Ascending aorta (tissue), 2 donors: ENCODE results near the gene CDC37. TPM values are rescaled to one million over a fixed set of nuclear protein-coding genes. Genes with fewer than 3 reads are reported as not detected.

Source experiments
- DNase-seq, 2 donors: peaks; one replicate each; pipeline ENCODE4 v3.0.0-alpha.2; 2019; ENCODE audit warnings: low spot score in 2 of 2
- H3K27ac ChIP-seq, 2 donors: fragments of 200-600 bp; sonication (generic); one replicate each; pipeline ENCODE4 v1.5.1; 2016 to 2017; ENCODE audit warnings: mild to moderate bottlenecking in 1 of 2
- H3K27me3 ChIP-seq: fragments of 200-600 bp; sonication (generic); one replicate; pipeline ENCODE4 v1.5.1; 2017
- H3K36me3 ChIP-seq, 2 donors: fragments of 200-600 bp; sonication (generic); one replicate each; pipeline ENCODE4 v1.5.1; 2016
- H3K4me1 ChIP-seq, 2 donors: fragments of 200-600 bp; sonication (generic); one replicate each; pipeline ENCODE4 v1.5.1; 2016 to 2017; ENCODE audit warnings: mild to moderate bottlenecking in 1 of 2
- H3K4me3 ChIP-seq, 2 donors: fragments of 200-600 bp; sonication (generic); one replicate each; pipeline ENCODE4 v1.5.1; 2016 to 2017; ENCODE audit warnings: mild to moderate bottlenecking in 1 of 2
- H3K9me3 ChIP-seq, 2 donors: fragments of 200-600 bp; sonication (generic); one replicate each; pipeline ENCODE4 v1.5.1; 2016
- CTCF ChIP-seq, 3 experiments: fragments of 200-600 bp in 2 of 3; fragments of 450-650 bp in 1 of 3; sonication (generic) in 2 of 3; IDR thresholded peaks; one replicate each; pipeline ENCODE4 v1.5.1; 2016 to 2019; ENCODE audit warnings: antibody characterized with exemption in 3 of 3, mild to moderate bottlenecking in 1 of 3, moderate library complexity in 1 of 3
- intact Hi-C: fragments of 100-400 bp; cut with DNase I; formaldehyde crosslinking; loops from one replicate; pipeline ENCODE4 v1.15.1; 2023
- total RNA-seq: library from RNA; depleted of rRNA; stranded (reverse); fragments of >200 nt; gene quantifications from one replicate; pipeline ENCODE4 v1.1.0, GENCODE V29; 2016

The CDC37 gene
- total RNA-seq, 1 donor from 2014 or later: 183 TPM

DNA sequence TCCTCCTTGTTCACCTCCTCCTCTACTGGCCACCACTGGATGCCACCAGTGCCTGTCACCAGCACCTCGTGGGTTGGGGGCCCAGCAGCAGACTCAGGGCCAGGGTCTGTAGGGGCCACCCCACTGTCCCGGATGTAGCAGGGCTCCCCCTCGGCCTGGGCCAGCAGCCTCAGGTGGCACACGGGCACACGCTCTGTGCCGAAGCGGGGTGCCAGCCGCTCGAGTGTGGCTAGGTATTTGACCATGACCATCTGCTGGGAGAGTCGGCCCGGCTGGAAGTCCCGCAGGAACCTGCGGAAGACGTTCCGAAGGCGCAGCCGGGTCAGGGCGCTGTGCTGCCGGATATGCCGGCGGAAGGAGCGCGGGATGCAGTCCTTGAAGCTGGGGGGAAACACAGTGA, 37.8 kb downstream of the CDC37 start:
- Histone ChIP-seq H3K9me3 (no peaks in the 10 kb centered on the region), H3K27me3 (no peaks in the 10 kb centered on the region), H3K36me3 (peaks cover 73 to 88% of the 10 kb centered on the region in 2 donors), H3K4me3 (no peak overlapping the region), H3K27ac (no peak overlapping the region), H3K4me1 (no peaks in the 10 kb centered on the region)
- intact Hi-C loops: no loop called here
- no peak for DNase-seq
- no peak for TF ChIP-seq CTCF (IDR thresholded peaks at IDR 0.05)

DNA sequence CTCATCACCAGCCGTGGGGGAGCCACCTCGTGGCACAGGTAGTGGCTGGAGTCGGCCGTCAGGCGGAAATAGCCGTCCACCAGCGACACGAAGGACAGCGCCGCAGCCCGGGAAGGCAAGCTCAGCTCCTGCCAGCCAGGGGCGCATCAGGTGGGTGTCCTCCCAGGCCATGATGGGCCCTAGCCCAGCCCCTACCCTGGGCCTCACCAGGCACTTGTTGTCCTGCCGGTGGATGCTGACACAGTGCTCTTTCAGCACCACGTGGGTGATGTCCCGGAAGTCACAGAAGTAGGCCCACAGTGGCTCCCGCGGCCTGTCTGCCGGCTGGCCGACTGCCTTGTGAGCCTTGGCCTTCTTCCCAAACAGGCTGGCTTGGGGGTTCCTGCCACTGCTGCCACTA, 38.7 kb downstream of the CDC37 start:
- DNase-seq: no peak
- no peak overlapping the region for H3K27ac ChIP-seq
- H3K27me3 ChIP-seq: no peaks in the 10 kb centered on the region
- H3K9me3 ChIP-seq: no peaks in the 10 kb centered on the region
- H3K4me1 ChIP-seq: no peaks in the 10 kb centered on the region
- intact Hi-C loops: no loop called here
- no peak overlapping the region for H3K4me3 ChIP-seq
- no peak for TF ChIP-seq CTCF (IDR thresholded peaks at IDR 0.05)
- peaks cover 71 to 91% of the 10 kb centered on the region in 2 donors for H3K36me3 ChIP-seq

DNA sequence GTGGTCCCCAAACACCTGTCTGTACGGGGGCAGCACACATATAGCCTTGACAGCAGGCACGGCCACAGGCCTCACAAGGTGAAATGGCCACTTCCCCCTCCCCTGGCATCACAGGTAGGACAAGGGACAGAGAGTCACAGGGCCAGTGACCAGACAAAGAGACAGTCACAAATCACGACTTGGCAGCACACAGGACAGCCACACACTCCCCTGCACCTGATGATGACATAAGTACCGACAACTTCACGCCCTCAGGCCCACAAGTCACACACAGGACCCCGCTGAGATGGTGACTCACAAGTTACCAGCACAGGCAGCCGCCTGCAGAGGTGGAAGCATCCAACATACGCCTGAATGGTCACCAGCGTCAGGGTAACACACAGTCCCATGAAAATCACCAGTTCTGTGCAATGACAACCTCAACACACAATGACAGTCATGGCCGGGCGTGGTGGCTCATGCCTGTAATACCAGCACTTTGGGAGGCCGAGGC, 39.5 kb downstream of the CDC37 start:
- Histone ChIP-seq H3K9me3 (no peaks in the 10 kb centered on the region), H3K27me3 (no peaks in the 10 kb centered on the region), H3K27ac (no peak overlapping the region), H3K4me3 (no peak overlapping the region), H3K36me3 (peaks cover 73 to 89% of the 10 kb centered on the region in 2 donors), H3K4me1 (no peaks in the 10 kb centered on the region)
- no peak for TF ChIP-seq CTCF (IDR thresholded peaks at IDR 0.05)
- no peak for DNase-seq
- intact Hi-C loops: no loop called here

- Histone ChIP-seq H3K4me1 (no peaks in the 10 kb centered on the region), H3K27ac (no peak overlapping the region), H3K9me3 (no peaks in the 10 kb centered on the region), H3K4me3 (no peak overlapping the region), H3K36me3 (peaks cover 70 to 88% of the 10 kb centered on the region in 2 donors), H3K27me3 (no peaks in the 10 kb centered on the region)
- TF ChIP-seq CTCF (IDR thresholded peaks at IDR 0.05): no peak
- intact Hi-C loops: no loop called here
- DNase-seq: no peak
Observed at GRCh38 chr19:10362259-10362658, 41.1 kb downstream of the CDC37 start.

DNA sequence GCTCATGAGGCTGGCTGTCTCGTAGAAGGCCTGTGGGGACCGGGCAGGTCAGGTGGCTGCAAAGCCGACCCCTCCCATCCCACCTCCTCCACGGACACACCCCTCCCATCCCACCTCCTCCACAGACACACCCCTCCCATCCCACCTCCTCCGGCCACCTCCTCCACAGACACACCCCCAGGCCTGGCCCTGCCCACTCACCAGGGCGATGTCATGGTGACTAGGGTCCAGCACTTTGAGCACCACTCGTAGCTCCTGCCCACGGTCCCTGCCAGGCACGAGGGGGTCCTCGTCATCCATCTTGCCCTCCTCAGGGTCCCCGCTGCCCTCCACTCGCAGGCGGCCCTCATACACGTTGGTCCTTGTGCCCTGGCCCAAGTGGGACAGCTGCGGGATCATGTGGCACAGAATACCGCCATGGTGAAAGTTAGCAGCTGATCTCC, 41.8 kb downstream of the CDC37 start:
- no peak overlapping the region for H3K27ac ChIP-seq
- TF ChIP-seq CTCF (IDR thresholded peaks at IDR 0.05): no peak
- no peaks in the 10 kb centered on the region for H3K4me1 ChIP-seq
- H3K36me3 ChIP-seq: peaks cover 69 to 89% of the 10 kb centered on the region in 2 donors
- no peak for DNase-seq
- H3K9me3 ChIP-seq: no peaks in the 10 kb centered on the region
- intact Hi-C loops: no loop called here
- no peaks in the 10 kb centered on the region for H3K27me3 ChIP-seq
- H3K4me3 ChIP-seq: no peak overlapping the region

DNA sequence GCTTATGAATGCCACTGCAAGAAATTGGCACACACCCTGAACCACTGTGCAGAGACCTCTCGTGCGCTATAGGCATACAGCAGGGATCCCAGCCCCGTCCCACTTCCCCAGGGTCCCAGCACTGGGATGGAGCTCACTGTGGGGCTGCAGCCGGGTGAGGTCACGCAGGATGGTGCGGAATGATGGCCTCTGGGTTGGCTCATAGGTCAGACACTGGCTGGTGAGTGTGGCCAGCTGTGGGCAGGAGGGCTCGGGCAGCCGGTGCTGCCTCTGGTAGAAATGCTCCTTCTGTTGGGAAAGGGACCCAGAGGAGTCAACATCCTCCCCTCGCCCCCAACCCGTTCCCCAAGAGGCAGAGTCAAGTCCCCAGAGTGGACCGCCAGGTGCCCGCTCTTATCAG, 46.9 kb downstream of the CDC37 start:
- Histone ChIP-seq H3K4me1 (no peaks in the 10 kb centered on the region), H3K36me3 (peaks cover 61 to 80% of the 10 kb centered on the region in 2 donors), H3K27me3 (no peaks in the 10 kb centered on the region), H3K27ac (no peak overlapping the region), H3K4me3 (no peak overlapping the region), H3K9me3 (no peaks in the 10 kb centered on the region)
- intact Hi-C loops: no loop called here
- no peak for TF ChIP-seq CTCF (IDR thresholded peaks at IDR 0.05)
- DNase-seq: no peak
